Measurements from ENCODE around the gene SLC45A1. TPM values are rescaled to one million over a fixed set of nuclear protein-coding genes. Genes with fewer than 3 reads are reported as not detected.

SLC45A1 gene
- total and polyA plus RNA-seq, 2 donors, result 1.6 to 9.1 TPM

DNA sequence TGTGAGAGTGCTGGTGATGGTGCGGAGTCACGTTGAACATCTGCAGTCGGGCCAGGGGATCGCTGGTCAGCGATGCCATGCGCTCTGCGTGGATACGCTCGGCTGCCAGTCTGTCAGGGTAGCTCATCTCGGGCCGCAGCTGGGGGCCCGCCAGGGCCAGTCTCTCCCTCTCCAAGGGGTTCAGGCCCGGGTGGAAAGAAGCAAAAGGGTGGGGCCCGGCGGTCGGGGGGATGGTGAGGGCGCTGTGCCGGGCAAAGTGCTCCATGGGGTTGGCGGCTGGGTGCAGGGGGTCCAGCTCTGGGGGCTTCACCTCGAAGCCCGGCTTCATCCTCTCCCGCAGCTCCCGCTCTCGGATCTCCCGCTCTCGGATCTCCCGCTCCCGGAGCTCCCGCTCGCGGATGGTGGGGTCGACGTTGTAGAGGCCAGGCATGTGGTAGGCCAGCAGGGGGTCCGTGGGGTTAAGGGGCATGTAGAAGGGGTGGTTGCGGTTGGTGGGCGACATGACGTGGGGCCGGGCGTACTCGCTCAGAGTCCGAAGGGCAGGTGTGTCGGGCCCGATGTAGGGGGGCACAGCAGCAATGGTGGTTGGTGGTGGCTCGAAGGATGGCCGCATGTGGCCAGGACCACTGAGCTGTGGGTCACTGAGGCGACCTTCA lies 40.5 kb downstream of the SLC45A1 start:
- WGBS, result 94% methylated on average over 46 of the region's 46 CpGs
- Histone ChIP-seq H3K36me3 (ENCODE audit: insufficient read depth) (peaks cover 12% of the 10 kb centered on the region), H3K4me1 (ENCODE audit: insufficient read depth) (no peaks in the 10 kb centered on the region), H3K27ac (ENCODE audit: low read depth) (no peak overlapping the region), H3K4me3 (ENCODE audit: low read depth, low read length) (no peak overlapping the region)
- DNase-seq (ENCODE audit: extremely low spot score), result no peak

DNA sequence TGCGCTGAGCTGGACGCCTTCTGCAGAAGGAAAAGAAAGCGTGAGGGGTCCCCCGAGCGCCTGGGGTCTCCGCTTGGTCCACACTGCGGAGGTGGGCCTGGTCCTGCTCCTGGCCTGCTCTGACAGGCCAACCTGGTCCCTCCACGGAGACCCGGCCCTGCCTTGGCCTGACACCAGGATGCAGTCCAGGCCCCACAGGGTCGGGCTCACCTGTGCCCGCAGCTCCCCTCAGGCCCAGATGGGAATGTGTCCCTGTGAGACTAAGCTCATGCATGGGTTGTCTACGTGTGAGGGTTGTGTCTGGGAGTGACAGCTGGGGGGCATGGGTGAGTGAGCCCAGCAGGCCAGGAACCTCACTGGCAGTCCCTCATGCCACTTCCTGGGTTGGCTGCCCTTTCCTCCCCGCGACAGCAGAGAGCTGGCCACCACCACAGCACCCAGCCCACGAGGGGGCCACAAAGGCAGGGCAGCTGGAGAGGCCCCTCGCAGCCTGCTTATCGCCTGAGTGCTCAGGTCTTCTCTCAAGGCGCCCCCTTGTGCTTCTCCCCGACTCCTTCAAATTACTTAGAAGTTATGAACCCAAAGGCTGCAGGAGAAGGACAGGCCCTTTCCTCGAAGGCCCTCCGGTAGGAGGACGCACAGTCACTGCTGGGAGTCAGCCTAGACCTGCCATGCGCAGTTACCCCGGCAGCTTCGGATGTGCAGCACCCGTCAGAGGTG lies 41.1 kb downstream of the SLC45A1 start:
- Histone ChIP-seq H3K36me3 (ENCODE audit: insufficient read depth) (peaks cover 12% of the 10 kb centered on the region), H3K4me1 (ENCODE audit: insufficient read depth) (no peaks in the 10 kb centered on the region), H3K4me3 (ENCODE audit: low read depth, low read length) (no peak overlapping the region), H3K27ac (ENCODE audit: low read depth) (no peak overlapping the region)
- 90% methylated on average over 26 of the region's 26 CpGs for WGBS
- DNase-seq (ENCODE audit: extremely low spot score), result no peak

DNA sequence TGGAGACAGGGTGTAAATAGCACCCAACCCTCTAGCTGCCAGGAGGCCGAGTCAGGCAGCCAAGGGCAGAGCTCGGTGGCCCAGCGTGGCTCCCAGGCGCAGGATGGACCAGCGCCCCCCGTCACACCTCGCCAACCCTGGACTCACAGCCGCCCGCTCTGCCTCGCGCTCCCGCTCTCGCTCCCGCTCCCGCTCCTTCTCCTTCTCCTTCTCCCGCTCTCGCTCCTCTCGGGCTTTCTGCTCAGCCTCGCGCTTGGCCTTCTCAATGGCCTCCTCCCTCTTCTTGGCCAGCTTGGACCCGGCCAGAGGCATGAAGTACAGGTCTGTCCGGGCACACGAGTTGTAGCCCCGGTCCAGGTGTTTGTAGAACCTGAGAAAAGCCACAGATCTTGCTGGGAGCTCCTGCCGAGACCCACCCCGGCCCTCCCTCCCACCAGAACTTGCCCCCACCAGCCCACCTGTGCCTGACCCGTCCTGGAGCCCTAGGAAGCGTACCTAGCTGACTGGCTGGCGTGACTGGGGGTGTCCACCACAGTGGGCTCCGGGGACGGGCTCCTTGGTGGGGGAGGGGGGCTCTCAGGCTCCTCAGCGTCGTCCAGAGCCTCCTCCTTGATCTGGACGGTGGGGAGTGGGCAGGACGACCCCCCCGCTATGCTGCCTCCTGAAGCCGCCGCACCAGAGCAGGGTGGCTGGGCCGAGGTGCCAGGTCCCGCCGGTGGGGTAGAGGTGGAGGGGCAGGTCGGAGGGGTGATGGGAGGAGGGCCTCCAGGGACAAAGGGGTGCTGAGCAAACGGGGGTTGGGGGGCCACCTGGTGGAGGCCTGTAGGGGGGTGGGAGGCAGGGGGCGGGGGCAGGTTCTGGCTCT lies 41.9 kb downstream of the SLC45A1 start:
- Histone ChIP-seq H3K4me3 (ENCODE audit: low read depth, low read length) (no peak overlapping the region), H3K4me1 (ENCODE audit: insufficient read depth) (no peaks in the 10 kb centered on the region), H3K36me3 (ENCODE audit: insufficient read depth) (peaks cover 12% of the 10 kb centered on the region), H3K27ac (ENCODE audit: low read depth) (no peak overlapping the region)
- 91% methylated on average over 44 of the region's 44 CpGs for WGBS
- DNase-seq (ENCODE audit: extremely low spot score), result no peak

DNA sequence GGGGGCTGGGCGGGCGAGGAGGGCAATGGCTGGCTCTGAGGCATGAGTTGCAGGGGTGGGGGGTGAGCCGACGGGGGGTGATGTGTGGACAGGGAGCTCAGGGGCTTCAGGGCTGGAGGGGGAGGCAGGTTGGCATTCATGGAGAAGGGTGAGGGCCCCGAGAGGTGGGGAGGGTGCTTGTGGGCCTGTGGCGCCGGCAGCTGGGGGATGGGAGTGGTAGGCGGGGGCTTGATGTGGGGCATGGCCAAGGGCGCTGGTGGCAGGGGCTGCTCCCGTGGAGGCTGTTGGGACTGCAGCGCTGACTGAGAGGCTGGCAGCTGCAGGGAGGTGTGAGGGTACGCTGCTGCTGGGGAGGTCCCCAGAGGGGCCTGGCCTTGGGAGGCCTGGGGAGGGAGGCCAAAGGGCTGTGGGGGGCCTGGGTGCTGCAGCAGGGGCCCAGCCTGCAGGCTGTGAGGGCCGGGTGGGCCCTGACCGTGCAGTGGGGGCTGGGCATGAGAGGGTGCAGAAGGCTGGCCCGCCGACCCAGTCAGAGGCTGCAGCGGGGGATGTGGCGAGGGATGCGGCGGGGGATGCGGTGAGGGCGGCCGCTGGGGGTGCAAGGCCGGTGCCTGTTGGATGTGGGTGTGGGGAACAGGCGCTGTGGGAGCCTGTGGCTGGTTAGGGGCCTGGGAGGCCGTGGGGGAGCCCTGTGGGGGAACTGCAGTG lies 42.7 kb downstream of the SLC45A1 start:
- WGBS, result 86% methylated on average over 26 of the region's 26 CpGs
- Histone ChIP-seq H3K36me3 (ENCODE audit: insufficient read depth) (peaks cover 10% of the 10 kb centered on the region), H3K27ac (ENCODE audit: low read depth) (no peak overlapping the region), H3K4me3 (ENCODE audit: low read depth, low read length) (no peak overlapping the region), H3K4me1 (ENCODE audit: insufficient read depth) (no peaks in the 10 kb centered on the region)
- no peak for DNase-seq (ENCODE audit: extremely low spot score)

DNA sequence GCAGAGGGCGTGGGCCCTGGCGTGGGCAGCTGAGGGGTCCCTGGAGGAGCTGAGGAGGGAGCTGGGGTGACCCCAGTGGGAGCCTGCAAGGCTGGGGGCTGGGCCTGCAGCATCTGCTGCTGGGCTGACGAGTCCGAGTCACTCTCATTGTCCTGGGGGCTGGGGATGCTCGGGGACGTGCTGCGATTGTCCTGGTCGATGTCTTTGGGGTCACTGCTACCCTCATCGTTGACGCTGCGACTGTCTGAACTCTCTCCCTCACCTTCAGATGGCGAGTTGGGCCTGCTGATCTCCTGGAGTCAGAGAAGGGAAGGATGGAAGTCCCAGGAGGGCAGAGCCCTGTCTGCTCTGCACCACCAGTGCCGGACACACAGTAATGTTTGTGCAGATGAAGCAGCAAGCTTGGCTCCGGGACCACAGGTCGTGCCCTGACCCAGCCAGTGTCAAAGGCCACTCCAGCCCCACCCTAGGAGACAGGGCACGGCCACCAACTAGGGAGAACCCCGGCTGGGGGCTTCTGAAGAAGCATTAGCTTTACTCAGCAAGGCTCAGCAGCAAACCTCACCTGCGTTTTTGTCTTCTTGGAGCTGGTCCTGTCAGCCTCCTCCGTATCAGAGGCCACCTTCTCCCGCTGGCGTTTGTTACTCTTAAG lies 43.4 kb downstream of the SLC45A1 start:
- no peaks in the 10 kb centered on the region for H3K4me1 ChIP-seq (ENCODE audit: insufficient read depth)
- DNase-seq (ENCODE audit: extremely low spot score), result no peak
- peaks cover 7% of the 10 kb centered on the region for H3K36me3 ChIP-seq (ENCODE audit: insufficient read depth)
- 88% methylated on average over 21 of the region's 21 CpGs for WGBS
- H3K27ac ChIP-seq (ENCODE audit: low read depth), result no peak overlapping the region
- no peak overlapping the region for H3K4me3 ChIP-seq (ENCODE audit: low read depth, low read length)

DNA sequence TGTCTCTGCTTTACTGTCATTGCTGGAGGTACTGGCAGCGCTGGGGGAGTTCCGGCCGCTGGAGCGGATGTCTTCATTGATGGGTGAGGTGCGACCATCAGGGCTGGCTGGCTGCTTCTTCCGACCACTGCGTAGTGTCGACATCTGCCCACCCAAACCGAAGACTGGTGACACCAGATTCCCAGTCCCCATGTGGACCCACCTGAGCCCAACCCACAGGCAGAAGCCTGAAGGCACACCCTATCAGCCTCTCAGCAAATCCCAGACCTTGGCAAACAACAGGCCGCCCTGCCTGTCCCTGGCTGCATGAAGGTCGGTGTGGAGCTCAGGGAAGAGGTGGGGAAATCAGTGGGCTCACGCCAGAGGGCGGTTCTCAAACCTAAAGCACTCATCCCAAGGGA lies 44.8 kb downstream of the SLC45A1 start:
- Histone ChIP-seq H3K36me3 (ENCODE audit: insufficient read depth) (peaks cover 4% of the 10 kb centered on the region), H3K4me1 (ENCODE audit: insufficient read depth) (no peaks in the 10 kb centered on the region), H3K27ac (ENCODE audit: low read depth) (no peak overlapping the region), H3K4me3 (ENCODE audit: low read depth, low read length) (no peak overlapping the region)
- no peak for DNase-seq (ENCODE audit: extremely low spot score)
- 85% methylated on average over 13 of the region's 13 CpGs for WGBS

DNA sequence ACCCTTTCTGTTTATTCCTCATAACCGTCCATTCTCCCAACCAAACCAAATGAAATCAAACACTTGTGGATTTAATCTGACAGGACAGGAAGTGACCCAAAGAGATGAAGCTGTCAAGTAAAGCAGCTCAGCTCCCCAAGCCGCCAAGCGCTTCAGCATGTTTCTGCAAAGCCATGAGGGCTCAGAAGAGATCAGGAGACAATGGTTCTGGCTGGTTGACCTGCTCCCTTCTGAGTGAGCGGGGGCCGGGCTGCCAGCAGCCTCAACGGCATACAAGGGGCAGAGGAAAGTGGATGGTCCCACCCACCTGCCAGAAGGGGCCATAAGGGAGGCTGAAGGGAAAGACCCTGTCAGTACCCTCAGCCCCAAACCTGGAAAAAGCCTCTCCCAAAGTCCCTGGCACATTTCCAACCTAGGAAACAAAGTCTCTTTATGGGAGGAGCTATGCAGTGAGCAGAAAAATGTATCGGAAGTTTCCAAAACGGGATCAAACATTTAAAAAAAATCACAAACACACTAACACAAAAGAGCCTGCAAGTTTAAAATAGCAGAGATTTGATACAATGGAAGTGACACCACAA lies 45.4 kb downstream of the SLC45A1 start:
- no peak overlapping the region for H3K27ac ChIP-seq (ENCODE audit: low read depth)
- no peak for DNase-seq (ENCODE audit: extremely low spot score)
- 48% methylated on average over 8 of the region's 8 CpGs for WGBS
- peaks cover 4% of the 10 kb centered on the region for H3K36me3 ChIP-seq (ENCODE audit: insufficient read depth)
- no peak overlapping the region for H3K4me3 ChIP-seq (ENCODE audit: low read depth, low read length)
- no peaks in the 10 kb centered on the region for H3K4me1 ChIP-seq (ENCODE audit: insufficient read depth)

DNA sequence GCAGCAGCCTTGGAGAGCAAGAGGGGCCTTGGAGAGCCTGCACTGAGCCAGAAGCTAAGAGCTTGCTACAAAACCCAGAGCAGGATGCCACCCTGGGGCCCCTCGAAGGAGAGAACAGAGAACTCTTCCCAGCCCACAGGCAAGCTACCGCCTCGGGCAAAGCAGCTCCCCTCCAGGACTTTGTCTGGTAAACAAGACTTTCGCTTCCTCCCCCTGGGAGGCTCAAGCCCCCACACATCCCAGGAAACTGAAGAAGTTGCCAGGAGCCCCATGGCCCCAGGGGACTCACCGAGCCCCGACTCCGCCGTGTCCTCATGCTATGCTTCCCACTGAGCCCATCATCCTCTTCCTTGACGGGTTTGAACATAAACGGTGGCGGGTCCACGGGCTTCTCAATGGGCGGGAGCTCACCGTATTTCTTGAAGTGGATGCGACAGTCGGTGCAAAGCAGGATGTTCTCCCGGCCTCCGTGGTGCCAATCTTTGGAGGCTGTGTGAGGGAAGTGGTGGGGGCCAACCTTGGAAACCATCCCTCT lies 45.9 kb downstream of the SLC45A1 start:
- Histone ChIP-seq H3K4me3 (ENCODE audit: low read depth, low read length) (no peak overlapping the region), H3K27ac (ENCODE audit: low read depth) (no peak overlapping the region), H3K36me3 (ENCODE audit: insufficient read depth) (peaks cover 4% of the 10 kb centered on the region), H3K4me1 (ENCODE audit: insufficient read depth) (no peaks in the 10 kb centered on the region)
- no peak for DNase-seq (ENCODE audit: extremely low spot score)
- 50% methylated on average over 18 of the region's 18 CpGs for WGBS

DNA sequence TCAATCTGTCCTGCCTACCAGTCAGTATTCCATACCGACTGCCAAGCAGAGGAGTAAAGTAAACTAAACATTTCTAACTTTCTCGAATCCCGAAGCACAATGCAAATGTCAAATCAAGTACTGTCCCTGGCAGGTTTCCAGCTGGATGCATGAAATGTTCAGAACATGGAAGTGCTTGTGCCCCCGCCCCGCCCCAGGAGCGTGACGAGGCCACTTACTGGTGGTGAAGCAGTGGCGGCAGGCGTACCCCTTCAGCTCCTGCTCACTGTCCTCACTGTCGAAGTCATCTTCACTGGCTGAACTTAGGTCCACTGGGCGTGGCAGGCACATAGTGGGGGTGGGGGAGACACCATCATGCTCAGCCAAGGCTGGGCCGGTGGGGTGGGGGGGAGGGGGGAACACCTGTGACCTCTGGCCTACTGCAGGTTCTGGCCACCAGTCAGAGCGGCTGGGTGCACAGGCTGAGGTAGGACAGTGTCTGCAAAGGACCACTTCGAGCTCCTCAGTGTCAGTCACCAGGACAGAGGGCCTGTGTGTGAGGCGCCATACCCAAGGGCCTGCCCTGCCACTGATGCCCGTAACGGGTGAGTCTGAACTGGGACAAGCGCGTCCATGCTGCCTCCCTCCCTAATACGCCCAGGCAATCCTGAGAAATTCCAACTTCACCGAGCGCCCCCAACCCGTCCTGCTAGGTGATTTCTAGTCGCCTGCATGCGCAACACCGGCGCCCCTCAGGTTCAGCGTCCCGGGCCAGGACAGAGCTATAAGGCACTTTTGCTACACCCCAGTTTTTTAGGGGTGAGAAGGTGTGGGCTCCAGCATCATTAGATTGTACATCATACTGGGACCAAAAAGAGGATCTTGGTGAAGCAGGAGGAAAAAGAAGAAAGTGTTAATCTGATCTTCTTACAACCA lies 46.9 kb downstream of the SLC45A1 start:
- Histone ChIP-seq H3K36me3 (ENCODE audit: insufficient read depth) (peaks cover 4% of the 10 kb centered on the region), H3K4me1 (ENCODE audit: insufficient read depth) (no peaks in the 10 kb centered on the region), H3K27ac (ENCODE audit: low read depth) (no peak overlapping the region), H3K4me3 (ENCODE audit: low read depth, low read length) (no peak overlapping the region)
- no peak for DNase-seq (ENCODE audit: extremely low spot score)
- 72% methylated on average over 29 of the region's 29 CpGs for WGBS

DNA sequence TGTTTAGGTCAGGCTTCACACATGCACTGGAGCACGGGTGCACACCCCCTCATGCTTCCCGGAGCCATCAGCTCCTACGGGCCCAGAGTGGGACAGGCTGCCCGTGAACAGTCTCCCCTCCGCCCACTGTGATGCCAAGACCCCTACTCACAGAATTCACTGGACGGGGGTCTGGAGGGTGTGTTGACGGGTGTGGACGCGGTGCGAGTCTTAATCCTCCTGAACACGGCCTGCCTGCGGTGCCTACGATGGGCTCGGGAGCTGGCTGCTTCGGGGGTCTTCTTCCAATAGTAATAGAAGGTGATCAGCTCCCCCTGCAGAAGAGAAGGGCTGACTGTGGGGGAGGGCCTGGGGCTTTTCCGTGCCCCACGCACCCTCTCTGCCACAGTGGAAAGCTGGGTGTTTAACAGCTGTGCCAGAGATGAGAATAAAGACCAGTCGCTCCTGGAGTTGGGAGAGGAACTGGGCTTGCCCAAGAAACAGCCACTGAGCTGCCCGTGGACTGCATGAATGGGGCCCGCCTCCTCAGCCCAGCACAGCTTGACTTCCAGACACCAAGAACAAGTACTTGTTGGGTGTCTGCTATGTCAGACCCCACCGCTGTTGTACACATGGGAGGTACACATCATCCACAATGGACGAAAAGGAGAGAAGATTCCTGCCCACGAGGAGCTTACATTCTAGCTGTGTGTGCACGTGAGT lies 47.9 kb downstream of the SLC45A1 start:
- whole genome bisulfite sequencing, result 91% methylated on average over 24 of the region's 24 CpGs

DNA sequence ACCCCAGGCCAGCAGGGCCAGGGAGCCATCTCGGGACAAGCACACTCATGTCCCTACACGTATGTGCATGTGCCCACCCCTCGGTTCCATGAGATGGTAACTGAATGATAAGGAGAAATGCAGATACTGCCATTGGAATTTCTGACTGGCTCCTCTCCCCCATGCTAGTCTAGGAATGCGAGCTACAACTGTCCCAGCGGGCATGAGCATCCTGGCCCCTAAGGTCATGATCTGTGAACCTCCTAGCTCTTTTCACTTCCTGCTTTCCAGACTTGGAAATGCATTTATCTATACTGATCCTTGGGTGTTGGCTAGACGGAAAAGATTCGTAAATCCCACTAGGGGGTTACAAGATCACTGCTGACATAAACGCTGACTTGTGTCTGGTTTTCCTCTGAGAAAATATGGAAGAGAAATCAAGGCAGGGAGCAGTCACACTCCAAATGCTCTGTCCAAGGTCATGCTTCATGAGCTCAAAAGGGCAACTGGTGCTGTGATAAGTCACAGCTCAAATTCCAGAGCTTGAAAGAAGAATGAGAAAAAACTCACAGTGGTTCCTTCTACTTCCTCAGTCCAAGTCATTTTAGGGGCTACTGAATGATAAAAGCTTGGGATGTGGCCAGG lies 49.8 kb downstream of the SLC45A1 start:
- DNase-seq (ENCODE audit: extremely low spot score), result no peak
- Histone ChIP-seq H3K4me1 (ENCODE audit: insufficient read depth) (no peaks in the 10 kb centered on the region), H3K27ac (ENCODE audit: low read depth) (no peak overlapping the region), H3K4me3 (ENCODE audit: low read depth, low read length) (no peak overlapping the region), H3K36me3 (ENCODE audit: insufficient read depth) (no peaks in the 10 kb centered on the region)
- 59% methylated on average over 8 of the region's 8 CpGs for WGBS

More for the DNA sequence above, 47.9 kb downstream of the SLC45A1 start:
- H3K27ac ChIP-seq (ENCODE audit: low read depth), result no peak overlapping the region
- peaks cover 4% of the 10 kb centered on the region for H3K36me3 ChIP-seq (ENCODE audit: insufficient read depth)
- no peaks in the 10 kb centered on the region for H3K4me1 ChIP-seq (ENCODE audit: insufficient read depth)
- no peak overlapping the region for H3K4me3 ChIP-seq (ENCODE audit: low read depth, low read length)
- DNase-seq (ENCODE audit: extremely low spot score), result no peak

All from urinary bladder (tissue), 4 donors.